Caki2 (cell line): ENCODE measurements around the gene KPNA6. TPM values are rescaled to one million over a fixed set of nuclear protein-coding genes. Genes with fewer than 3 reads are reported as not detected.
"Not testable (repeated sequence)": the region's sequence is repeated elsewhere in the genome, so short reads cannot be mapped to it uniquely, and the experiment has no call there.

Experiments used
- DNase-seq: peaks from one replicate; pipeline ENCODE4 v3.0.0-alpha.2; 2015; ENCODE audit warnings: low read depth
- in situ Hi-C: cut with HindIII; loops from 2 replicates; pipeline ENCODE4 v1.10.0; 2016; ENCODE audit warnings: low sequenced_read_pairs, low pct_unique_long_range_greater_than_20kb, mixed read lengths
- total RNA-seq: library from RNA; depleted of rRNA; stranded (reverse); fragments of >200 nt; shearing (Covaris generic); gene quantifications from 2 replicates; pipeline ENCODE4 v1.2.3, GENCODE V29; 2014; ENCODE audit warnings: low replicate concordance

KPNA6 gene
- total RNA-seq, 1 experiment from 2014 or later = 24.9 TPM

GRCh38 chr1:32127409-32128198 lies 19.7 kb downstream of the KPNA6 start:
- in situ Hi-C loops = no loop called here
- no peak for DNase-seq

DNA sequence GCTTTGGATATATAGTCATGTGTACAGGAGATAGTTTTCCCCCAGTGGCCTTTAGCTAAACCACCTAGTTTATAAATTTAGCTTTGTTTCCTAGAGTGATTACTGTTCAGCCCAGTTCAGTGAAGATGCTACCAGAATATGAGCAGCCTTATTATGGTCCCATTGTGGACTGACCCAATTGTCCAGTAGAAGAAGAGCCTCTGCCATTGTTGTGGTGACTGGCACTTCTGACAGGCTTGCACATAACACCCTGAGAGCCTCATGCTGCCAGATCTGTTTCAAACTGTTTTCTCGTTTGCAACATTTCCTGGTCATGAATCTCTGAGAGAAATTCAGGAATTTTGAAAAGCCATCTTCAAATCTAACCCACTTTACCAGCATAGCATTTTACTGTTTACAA lies 20.6 kb downstream of the KPNA6 start:
- in situ Hi-C loops = no loop called here
- DNase-seq = no peak

DNA sequence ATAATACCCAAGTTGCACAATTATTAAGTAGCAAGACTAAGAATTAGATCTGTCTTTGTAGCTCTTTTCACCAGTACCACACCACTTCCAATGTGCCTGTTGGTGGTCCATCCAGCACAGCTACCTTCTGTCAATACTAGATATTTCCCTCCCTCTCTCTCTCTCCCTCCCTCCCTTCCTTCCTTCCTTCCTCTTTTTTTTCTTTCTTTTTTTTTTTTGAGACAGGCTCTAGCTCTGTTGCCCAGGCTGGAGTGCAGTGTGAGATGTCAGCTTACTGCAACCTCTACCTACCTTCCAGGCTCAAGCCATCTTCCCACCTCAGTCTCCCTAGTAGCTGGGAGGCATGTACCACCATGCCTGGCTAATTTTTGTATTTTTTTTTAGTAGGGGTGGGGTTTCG lies 21.1 kb downstream of the KPNA6 start:
- no peak for DNase-seq
- in situ Hi-C loops = no loop called here

DNA sequence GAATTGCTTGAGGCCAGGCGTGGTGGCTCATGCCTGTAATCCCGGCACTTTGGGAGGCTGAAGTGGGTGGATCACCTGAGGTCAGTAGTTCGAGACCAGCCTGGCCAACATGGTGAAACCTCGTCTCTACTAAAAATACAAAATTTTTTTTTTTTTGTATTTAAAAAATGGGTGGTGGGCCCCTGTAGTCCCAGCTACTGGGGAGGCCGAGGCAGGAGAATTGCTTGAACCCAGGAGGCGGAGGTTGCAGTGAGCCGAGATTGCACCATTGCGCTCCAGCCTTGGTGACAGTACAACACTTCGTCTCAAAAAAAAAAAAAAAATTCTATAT lies 26.1 kb downstream of the KPNA6 start:
- in situ Hi-C loops, DNase-seq: not testable (repeated sequence)

GRCh38 chr1:32137111-32137510 lies 29.3 kb downstream of the KPNA6 start:
- no peak for DNase-seq
- in situ Hi-C loops = no loop called here

DNA sequence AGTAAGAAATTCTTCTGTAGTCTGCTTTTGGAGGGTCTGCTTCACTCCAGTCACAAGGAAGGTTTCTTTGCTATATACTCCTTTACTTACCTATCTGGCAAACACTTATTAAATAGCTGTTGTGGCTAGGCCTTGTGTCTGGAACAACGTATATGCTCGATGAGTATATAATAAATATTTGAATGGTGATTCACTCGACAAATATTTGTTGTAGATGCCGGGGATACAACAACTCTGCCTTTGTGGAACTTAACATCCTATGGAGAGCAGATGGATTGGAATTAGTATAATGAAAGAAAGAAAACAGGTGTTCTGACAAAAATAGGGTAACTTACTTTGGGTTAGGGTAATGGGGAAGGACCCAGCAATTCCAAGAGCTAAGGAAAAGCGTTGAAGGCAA lies 31.1 kb downstream of the KPNA6 start:
- DNase-seq = no peak
- in situ Hi-C loops = no loop called here

- peak; percentile 64 for DNase-seq
Observed at GRCh38 chr1:32142446-32143301, 34.8 kb downstream of the KPNA6 start.

DNA sequence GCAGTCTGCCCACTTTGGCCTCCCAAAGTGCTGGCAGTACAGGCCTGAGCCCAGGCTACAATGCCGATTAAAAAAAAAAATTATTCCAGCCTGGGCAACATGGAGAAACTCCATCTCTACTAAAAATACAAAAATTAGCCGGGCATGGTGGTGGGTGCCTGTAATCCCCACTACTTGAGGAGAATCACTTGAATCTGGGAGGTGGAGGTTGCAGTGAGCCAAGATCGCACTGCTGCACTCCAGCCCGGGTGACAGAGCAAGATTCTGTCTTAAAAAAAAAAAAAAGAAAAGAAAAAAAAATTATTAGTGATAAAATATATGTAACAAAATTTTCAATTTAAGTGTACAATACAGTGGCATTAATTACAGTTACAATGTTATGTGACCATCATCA lies 35.4 kb downstream of the KPNA6 start:
- DNase-seq, in situ Hi-C loops: not testable (repeated sequence)

More at GRCh38 chr1:32142446-32143301, 34.8 kb downstream of the KPNA6 start:
- in situ Hi-C loops = no loop called here

DNA sequence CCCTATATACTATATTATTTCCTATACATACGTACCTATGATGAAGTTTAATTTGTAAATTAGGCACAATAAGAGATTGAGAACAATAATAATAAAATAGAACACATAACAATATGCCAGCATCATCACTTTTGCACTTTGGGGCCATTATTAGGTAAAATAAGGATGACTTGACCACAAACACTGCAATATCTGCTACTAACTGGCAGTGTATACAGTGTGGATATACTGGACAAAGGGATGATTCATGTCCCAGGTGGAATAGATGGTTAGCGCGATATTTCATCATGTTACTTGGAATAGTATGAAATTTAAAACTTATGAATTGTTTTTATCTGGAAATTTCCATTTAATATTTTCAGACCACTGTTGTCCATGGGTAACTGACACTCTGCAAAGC lies 36.2 kb downstream of the KPNA6 start:
- DNase-seq = no peak
- in situ Hi-C loops = no loop called here

DNA sequence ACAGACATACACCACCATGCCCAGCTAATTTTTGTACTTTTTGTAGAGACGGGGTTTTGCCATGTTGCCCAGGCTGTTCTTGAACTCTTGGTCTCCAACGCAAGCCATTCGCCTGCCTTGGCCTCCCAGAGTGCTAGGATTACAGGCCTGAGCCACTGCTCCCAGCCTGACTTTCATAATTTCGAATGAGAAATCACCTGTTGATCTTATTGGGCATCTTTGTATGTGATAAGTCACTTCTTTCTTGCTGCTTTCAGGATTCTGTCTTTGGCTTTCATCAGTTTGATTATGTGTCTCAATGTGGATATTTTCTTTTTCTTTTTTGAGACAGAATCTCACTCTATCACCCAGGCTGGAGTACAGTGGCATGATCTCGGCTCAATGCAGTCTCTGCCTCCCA lies 39.9 kb downstream of the KPNA6 start:
- in situ Hi-C loops, DNase-seq: not testable (repeated sequence)

DNA sequence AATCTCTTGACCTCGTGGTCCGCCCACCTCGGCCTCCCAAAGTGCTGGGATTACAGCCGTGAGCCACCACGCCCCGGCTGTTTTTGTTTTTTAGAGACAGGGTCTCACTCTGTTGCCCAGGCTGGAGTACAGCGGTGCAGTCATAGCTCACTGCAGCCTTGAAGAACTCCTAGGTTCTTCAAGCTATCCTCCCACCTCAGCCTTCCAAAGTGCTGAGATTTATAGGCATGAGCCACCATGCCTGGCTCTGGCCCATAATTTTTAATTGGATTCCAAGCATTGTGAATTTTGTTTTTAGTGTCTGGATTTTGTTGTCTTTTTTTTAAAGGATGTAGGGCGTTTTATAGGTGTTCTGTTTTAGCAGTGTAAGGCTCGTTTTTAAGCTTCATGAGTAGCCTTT lies 43.0 kb downstream of the KPNA6 start:
- no peak for DNase-seq
- in situ Hi-C loops = no loop called here

DNA sequence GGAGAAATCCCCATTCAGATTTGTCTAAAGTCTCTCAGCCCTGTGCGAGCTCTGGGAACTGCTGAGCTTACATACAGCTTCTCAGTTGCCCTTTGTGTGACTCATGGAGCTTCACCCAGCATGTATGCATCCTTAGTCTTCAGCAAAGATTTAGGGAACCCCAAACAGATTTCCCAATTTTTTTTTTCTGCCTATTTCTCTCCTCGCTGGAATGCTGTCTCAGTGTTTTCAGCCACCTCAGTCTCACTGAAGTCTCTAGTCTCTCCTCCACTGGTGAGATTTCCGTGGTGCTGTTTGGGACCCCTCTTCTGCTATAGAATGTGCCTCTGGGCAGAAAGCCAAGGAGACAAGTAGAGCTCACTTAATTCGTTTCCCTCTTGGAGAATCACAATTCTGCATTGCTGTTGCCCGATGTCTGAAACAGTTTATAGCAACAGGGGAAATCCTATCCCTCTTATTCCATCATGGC lies 43.5 kb downstream of the KPNA6 start:
- DNase-seq = no peak
- in situ Hi-C loops = no loop called here

- DNase-seq = no peak
- in situ Hi-C loops = no loop called here
Observed at GRCh38 chr1:32159189-32159588, 51.3 kb downstream of the KPNA6 start.

GRCh38 chr1:32163405-32163804 lies 55.5 kb downstream of the KPNA6 start:
- no peak for DNase-seq
- in situ Hi-C loops = no loop called here

GRCh38 chr1:32165633-32166032 lies 57.8 kb downstream of the KPNA6 start:
- DNase-seq, in situ Hi-C loops: not testable (repeated sequence)

GRCh38 chr1:32170991-32171390 lies 63.1 kb downstream of the KPNA6 start:
- in situ Hi-C loops = no loop called here
- DNase-seq = no peak

- in situ Hi-C loops = no loop called here
- DNase-seq = no peak
Observed at GRCh38 chr1:32172621-32173245, 64.9 kb downstream of the KPNA6 start.

DNA sequence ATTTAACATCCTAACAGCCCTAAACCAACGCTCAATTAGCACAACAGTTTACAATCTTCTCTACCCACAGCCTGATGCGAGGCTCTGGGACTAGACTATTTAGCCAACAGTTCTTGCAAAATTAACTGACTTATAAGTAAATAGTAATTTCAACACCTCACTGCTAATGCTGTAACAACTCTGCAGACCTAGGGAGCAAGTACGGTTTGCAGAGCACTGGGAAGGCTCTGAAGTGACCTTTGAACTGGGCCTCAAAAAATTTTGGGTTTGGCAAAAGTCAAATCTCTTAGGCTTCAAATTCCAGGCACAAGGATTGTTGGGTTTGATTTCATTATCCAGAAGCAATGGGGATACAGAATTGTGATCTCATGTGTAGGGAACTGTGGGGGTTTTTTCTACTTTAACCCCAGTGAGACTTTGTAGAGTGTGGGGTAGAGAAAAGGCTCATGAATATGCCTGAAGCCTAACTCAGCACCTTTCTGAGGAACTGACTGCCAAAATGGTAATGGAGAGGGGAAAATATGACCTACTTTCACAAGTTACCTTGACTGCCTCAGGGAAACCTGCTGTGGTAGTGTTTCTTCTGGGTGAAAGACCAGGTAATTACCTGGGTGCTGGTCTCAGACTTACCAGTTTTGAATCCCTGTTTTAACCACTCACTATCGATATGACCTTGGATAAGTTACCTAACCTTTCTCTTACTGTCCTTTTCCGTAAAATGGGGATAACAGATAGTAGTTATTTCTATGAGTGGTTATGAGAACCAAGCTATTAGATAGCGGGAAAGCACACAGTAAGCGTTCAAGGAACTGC lies 70.7 kb downstream of the KPNA6 start:
- DNase-seq = no peak
- in situ Hi-C loops = no loop called here

DNA sequence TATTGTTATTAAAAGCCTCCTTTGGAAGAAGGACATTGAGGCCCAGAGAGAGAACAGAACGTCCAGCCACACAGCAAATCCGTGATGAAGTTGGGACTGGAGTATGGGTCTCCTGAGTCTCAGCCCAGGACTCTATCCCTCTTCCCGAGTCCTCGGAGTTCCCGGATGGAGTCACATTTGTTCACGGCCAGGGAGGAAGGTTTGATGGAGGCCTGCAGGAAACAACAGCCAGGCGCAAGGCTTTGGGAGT lies 71.3 kb downstream of the KPNA6 start:
- no peak for DNase-seq
- in situ Hi-C loops = no loop called here
